Keratinocyte (primary cell): ENCODE results near the gene TC2N. TPM values are rescaled to one million over a fixed set of nuclear protein-coding genes. Genes with fewer than 3 reads are reported as not detected.

Experiments
- DNase-seq: peaks from one replicate; pipeline ENCODE4 v3.0.0-alpha.2; 2011; ENCODE audit warnings: low read depth, missing footprints, low spot score
- FAIRE-seq: peaks from 2 replicates; lab custom pipeline; 2011; peaks lifted over from hg19 to GRCh38; lab: Jason Lieb, UNC
- H2AFZ ChIP-seq: 2 replicates; pipeline ENCODE4 v1.6.0; 2012; ENCODE audit warnings: low read length, control low read depth, inconsistent platforms; ENCODE audit not compliant: control insufficient read depth
- H3K27ac ChIP-seq: 2 replicates; pipeline ENCODE4 v1.5.1; 2011; ENCODE audit warnings: low read length; ENCODE audit not compliant: control insufficient read depth, insufficient read depth
- H3K27me3 ChIP-seq: 3 replicates; pipeline ENCODE4 v1.6.0; 2011; ENCODE audit warnings: low read length; ENCODE audit not compliant: control insufficient read depth, insufficient read depth; ENCODE audit errors: extremely low read depth
- H3K36me3 ChIP-seq, 2 experiments: 2 replicates in 1 of 2; 3 replicates in 1 of 2; pipeline ENCODE4 v1.5.1; 2011; ENCODE audit warnings: low read length in 2 of 2, mild to moderate bottlenecking in 1 of 2; ENCODE audit not compliant: control insufficient read depth in 2 of 2, insufficient read depth in 2 of 2; ENCODE audit errors: extremely low read depth in 1 of 2
- H3K4me1 ChIP-seq: 3 replicates; pipeline ENCODE4 v1.5.1; 2011; ENCODE audit warnings: low read length; ENCODE audit not compliant: control insufficient read depth, insufficient read depth; ENCODE audit errors: extremely low read depth
- H3K4me2 ChIP-seq: 3 replicates; pipeline ENCODE4 v1.6.0; 2011; ENCODE audit warnings: low read depth, low read length; ENCODE audit not compliant: control insufficient read depth, insufficient read depth; ENCODE audit errors: extremely low read depth
- H3K4me3 ChIP-seq, 3 experiments: fragments of 200-600 bp in 1 of 3; sonication (generic) in 1 of 3; 2 replicates in 2 of 3; 3 replicates in 1 of 3; pipeline ENCODE4 v1.5.1; 2011 to 2016; ENCODE audit warnings: low read length in 3 of 3, mild to moderate bottlenecking in 3 of 3, control low read depth in 2 of 3, inconsistent platforms in 1 of 3, low read depth in 1 of 3, mixed read lengths in 1 of 3, mixed run types in 1 of 3, moderate library complexity in 1 of 3; ENCODE audit not compliant: control insufficient read depth in 2 of 3, insufficient read depth in 2 of 3; ENCODE audit errors: extremely low read depth in 1 of 3
- H3K79me2 ChIP-seq: 2 replicates; pipeline ENCODE4 v1.6.0; 2012; ENCODE audit warnings: low read length; ENCODE audit not compliant: control insufficient read depth, insufficient read depth
- H3K9ac ChIP-seq: 3 replicates; pipeline ENCODE4 v1.6.0; 2011; ENCODE audit warnings: low read length; ENCODE audit not compliant: control insufficient read depth, insufficient read depth; ENCODE audit errors: extremely low read depth
- H3K9me1 ChIP-seq: 3 replicates; pipeline ENCODE4 v1.6.0; 2011; ENCODE audit warnings: low read length; ENCODE audit not compliant: control insufficient read depth, insufficient read depth; ENCODE audit errors: extremely low read depth
- H3K9me3 ChIP-seq: 2 replicates; pipeline ENCODE4 v1.5.1; 2012; ENCODE audit warnings: low read depth, low read length; ENCODE audit not compliant: control insufficient read depth
- H4K20me1 ChIP-seq: 3 replicates; pipeline ENCODE4 v1.6.0; 2011; ENCODE audit warnings: low read length; ENCODE audit not compliant: control insufficient read depth, insufficient read depth; ENCODE audit errors: extremely low read depth
- EZH2 ChIP-seq: IDR thresholded peaks from one replicate; pipeline ENCODE4 v1.6.1; 2012; ENCODE audit warnings: inconsistent platforms, mild to moderate bottlenecking, low read length, moderate library complexity
- dilution Hi-C: fragments of 300-500 bp; cut with MboI; formaldehyde crosslinking; loops from one replicate; pipeline ENCODE4 v1.7.0; 2020; ENCODE audit warnings: low sequenced_read_pairs; ENCODE audit not compliant: extremely low pct_ligation_motif_present
- polyA plus RNA-seq, 5 experiments: library from polyadenylated mRNA; depleted of rRNA in 3 of 5; stranded (reverse) in 3 of 5; stranded (forward) in 1 of 5; unstranded in 1 of 5; fragments of >200 nt; gene quantifications; 1 replicate in 1 of 5; 2 replicates in 3 of 5; 3 replicates in 1 of 5; pipeline versions ENCODE4 v1.2.1 to v1.2.3, GENCODE V29; 2011 to 2012; ENCODE audit warnings: missing spikeins in 2 of 5, low read depth in 1 of 5, low replicate concordance in 1 of 5
- TF ChIP-seq, protein P1 (sequence below), 3 experiments: IDR thresholded peaks in 1 of 3; conservative IDR thresholded peaks in 1 of 3; optimal IDR thresholded peaks in 1 of 3; 2 replicates in 2 of 3; 3 replicates in 1 of 3; pipeline versions ENCODE3 to v1.5.1; 2011; ENCODE audit warnings: low read length in 3 of 3, mild to moderate bottlenecking in 3 of 3, moderate library complexity in 2 of 3, control low read depth in 1 of 3, inconsistent platforms in 1 of 3; ENCODE audit not compliant: insufficient read depth in 2 of 3; ENCODE audit errors: extremely low read depth in 1 of 3

TC2N gene
- polyA plus RNA-seq, 1 donor (not counting 4 experiments of a cell fraction or from before 2014, with no cell fraction given) = 22.6 TPM

DNA sequence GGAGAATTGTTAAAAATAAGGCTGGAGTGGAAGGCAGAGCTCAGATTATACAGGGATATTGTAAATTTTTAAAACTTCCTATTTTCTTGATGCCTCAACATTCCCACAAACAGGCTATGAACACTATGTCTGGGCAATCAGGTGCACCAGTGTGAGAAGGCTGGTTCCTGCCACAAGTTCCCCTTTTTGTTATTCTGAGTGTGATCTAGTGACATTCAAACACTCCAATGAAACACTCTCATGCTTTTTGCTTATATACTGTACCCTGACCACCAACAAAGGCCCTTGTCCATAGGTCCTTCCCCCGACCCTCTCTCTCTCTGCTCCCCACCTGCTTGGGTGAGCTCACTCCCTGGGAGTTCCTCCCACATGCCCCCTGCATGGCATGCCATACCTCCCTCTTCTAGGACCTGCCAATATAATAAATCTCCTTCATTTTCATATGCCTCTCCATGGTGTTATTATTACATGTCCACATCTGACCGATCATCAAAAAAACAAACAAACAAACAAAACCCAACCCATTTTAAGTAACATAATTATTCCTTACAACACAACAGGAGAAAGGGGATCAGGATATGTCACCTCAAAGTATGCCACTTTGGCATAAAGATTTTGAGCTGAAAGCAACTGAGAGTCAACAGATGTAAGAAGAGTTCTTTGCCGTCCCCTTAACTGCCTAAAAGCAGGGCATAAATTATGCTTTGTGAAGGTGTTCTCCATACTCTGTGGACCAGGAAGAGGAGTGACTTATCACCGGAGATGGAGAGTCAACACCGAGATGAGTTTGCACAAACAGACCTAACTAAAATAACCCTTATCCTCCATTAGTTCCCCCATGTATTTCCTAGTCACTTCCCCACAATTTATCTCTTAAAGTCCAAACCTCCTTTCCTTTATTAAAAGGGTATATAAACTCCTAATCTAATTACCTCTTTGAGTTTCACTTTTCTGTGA, 92.9 kb downstream of the TC2N start:
- Histone ChIP-seq H3K4me3 (no peak overlapping the region), H4K20me1 (no peaks in the 10 kb centered on the region), H3K9me1 (no peaks in the 10 kb centered on the region), H3K36me3 (no peaks in the 10 kb centered on the region), H3K9me3 (no peaks in the 10 kb centered on the region), H3K27me3 (no peaks in the 10 kb centered on the region), H3K9ac (no peak overlapping the region), H3K4me1 (no peaks in the 10 kb centered on the region), H3K4me2 (no peak overlapping the region), H3K79me2 (no peaks in the 10 kb centered on the region), H3K27ac (no peak overlapping the region), H2AFZ (no peak overlapping the region)
- TF ChIP-seq, protein P1, sequence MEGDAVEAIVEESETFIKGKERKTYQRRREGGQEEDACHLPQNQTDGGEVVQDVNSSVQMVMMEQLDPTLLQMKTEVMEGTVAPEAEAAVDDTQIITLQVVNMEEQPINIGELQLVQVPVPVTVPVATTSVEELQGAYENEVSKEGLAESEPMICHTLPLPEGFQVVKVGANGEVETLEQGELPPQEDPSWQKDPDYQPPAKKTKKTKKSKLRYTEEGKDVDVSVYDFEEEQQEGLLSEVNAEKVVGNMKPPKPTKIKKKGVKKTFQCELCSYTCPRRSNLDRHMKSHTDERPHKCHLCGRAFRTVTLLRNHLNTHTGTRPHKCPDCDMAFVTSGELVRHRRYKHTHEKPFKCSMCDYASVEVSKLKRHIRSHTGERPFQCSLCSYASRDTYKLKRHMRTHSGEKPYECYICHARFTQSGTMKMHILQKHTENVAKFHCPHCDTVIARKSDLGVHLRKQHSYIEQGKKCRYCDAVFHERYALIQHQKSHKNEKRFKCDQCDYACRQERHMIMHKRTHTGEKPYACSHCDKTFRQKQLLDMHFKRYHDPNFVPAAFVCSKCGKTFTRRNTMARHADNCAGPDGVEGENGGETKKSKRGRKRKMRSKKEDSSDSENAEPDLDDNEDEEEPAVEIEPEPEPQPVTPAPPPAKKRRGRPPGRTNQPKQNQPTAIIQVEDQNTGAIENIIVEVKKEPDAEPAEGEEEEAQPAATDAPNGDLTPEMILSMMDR (optimal IDR thresholded peaks at IDR 0.05 in 1 of 3, IDR thresholded peaks at IDR 0.05 in 1 of 3, conservative IDR thresholded peaks at IDR 0.05 in 1 of 3; ENCODE audit: extremely low read depth in 1 of 3, insufficient read depth in 2 of 3, low read length in 3 of 3) = no peak
- TF ChIP-seq EZH2 = no peak
- FAIRE-seq (no peak), DNase-seq (no peak)
- dilution Hi-C loops = no loop called here

DNA sequence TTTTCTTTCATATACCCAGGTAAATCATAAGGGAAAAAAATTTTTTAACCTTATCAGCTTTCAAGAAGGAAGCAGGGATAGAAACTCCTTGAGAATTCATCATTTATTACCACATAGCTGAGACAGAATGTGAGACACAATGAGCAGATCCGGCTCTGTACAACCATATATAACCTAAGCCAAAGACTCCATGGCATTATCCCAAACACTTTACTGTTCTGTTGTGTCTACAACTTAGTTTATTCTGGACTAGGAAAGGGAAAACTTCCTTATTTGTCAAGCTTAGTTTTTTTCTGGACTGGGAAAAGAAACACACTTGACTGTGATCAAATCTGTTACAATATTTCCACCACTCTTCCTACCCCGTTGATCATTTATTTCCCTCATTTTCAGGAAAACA, 97.2 kb downstream of the TC2N start:
- no peak for DNase-seq
- no peaks in the 10 kb centered on the region for H4K20me1 ChIP-seq
- FAIRE-seq = no peak
- no peak overlapping the region for H3K27ac ChIP-seq
- H3K4me1 ChIP-seq = no peaks in the 10 kb centered on the region
- H3K9me3 ChIP-seq = no peaks in the 10 kb centered on the region
- H3K9me1 ChIP-seq = no peaks in the 10 kb centered on the region
- no peaks in the 10 kb centered on the region for H3K79me2 ChIP-seq
- no peak overlapping the region for H3K4me2 ChIP-seq
- H3K9ac ChIP-seq = no peak overlapping the region
- no peak overlapping the region for H2AFZ ChIP-seq
- dilution Hi-C loops = no loop called here
- no peak overlapping the region for H3K4me3 ChIP-seq
- TF ChIP-seq, protein P1 (optimal IDR thresholded peaks at IDR 0.05 in 1 of 3, IDR thresholded peaks at IDR 0.05 in 1 of 3, conservative IDR thresholded peaks at IDR 0.05 in 1 of 3; ENCODE audit: extremely low read depth in 1 of 3, insufficient read depth in 2 of 3, low read length in 3 of 3) = no peak
- no peak for TF ChIP-seq EZH2
- H3K27me3 ChIP-seq = no peaks in the 10 kb centered on the region
- H3K36me3 ChIP-seq = no peaks in the 10 kb centered on the region
